Measurements from ENCODE around the gene IL6ST.
"Not testable (repeated sequence)": the region's sequence is repeated elsewhere in the genome, so short reads cannot be mapped to it uniquely, and the experiment has no call there.

IL6ST gene

DNA sequence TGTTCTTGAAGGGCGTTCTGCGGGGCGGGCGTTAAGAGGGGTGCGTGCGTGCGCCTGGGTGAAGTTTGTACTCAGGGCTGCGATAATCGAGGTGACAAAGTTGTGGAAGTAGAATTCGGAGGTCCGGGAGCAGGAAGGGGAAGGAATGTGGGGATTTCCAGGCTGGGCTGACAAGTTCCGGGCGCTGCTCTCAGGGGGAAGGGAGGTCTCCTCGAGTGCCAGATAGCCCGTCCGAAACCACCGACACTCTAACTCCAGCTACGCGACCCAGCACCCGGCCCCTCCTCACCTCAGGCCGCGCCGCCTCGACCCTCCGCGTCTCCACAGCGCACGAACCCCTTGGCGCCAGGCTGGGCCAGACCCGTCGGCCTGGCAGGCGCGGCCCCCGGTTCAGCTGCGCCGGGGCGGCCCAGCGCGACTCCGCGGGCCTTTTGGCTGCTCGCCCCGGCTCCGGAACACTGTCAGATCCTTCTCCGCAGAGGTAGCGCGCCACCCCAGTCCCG lies at the start of gene IL6ST:
IL6ST (minus strand) TSS at position 469 of the 503 bp plus-strand sequence. CDS start 18,685 bp downstream, outside the sequence.
- DNase-seq, result no peak

DNA sequence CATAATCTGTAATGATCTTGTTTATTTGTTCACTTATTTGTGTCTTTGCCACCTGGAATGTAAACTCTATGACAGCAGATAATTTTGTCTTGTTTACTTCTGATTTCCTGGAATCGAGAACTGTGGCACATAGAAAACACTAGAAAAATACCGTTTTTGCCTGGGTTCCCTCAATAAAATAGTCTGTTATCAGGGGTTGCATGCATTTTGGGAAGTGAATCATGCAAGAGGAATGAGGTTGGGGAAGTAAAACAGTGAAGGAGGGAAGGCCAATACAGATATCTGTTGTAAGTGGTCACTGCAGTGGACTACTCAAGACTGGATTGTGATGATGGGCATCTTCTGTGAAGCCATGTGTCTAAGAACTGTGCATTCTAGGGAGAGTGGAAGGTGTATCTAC lies 45.2 kb upstream of the IL6ST start:
- no peak for DNase-seq

DNA sequence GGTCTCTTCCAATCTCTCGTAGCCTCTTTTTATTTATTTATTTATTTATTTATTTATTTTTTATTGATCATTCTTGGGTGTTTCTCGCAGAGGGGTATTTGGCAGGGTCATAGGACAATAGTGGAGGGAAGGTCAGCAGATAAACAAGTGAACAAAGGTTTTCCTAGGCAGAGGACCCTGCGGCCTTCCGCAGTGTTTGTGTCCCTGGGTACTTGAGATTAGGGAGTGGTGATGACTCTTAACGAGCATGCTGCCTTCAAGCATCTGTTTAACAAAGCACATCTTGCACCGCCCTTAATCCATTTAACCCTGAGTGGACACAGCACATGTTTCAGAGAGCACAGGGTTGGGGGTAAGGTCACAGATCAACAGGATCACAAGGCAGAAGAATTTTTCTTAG lies 43.4 kb upstream of the IL6ST start:
- DNase-seq, result not testable (repeated sequence)

DNA sequence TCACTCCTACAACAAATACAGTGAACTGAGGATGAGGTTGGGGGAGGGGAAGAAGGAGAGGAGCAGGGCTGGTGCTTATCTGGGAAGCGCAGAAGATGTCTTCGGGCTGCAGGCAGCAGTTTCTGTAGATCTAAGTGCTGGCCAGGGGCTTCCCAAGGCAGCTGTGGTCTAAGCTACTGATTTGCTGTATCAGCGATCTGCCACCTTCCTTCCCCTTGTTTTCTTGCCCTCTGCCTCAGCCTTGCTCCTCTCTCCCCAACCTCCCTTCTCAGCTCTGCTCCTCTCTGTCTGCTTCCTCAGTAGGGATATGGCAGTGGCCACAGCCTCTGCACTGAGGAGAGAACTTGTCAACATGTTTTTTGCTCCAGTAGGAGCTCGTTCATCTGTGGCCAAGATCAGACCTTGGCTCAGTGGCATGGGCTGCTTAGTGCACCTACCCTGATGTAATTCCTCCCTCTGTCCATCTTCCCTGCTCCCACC lies 42.8 kb upstream of the IL6ST start:
- DNase-seq, result peak in 1 of 3 experiments; percentile 39

DNA sequence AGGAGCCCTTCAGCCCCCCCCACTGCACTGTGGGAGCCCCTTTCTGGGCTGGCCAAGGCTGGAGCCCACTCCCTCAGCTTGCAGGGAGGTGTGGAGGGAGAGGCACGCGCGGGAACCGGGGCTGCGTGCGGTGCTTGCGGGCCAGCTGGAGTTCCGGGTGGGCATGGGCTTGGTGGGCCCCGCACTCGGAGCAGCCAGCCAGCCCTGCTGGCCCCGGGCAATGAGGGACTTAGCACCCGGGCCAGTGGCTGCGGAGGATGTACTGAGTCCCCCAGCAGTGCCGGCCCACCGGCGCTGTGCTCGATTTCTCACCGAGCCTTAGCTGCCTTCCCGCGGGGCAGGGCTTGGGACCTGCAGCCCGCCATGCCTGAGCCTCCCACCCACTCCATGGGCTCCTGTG lies 40.6 kb upstream of the IL6ST start:
- DNase-seq, result not testable (repeated sequence)

DNA sequence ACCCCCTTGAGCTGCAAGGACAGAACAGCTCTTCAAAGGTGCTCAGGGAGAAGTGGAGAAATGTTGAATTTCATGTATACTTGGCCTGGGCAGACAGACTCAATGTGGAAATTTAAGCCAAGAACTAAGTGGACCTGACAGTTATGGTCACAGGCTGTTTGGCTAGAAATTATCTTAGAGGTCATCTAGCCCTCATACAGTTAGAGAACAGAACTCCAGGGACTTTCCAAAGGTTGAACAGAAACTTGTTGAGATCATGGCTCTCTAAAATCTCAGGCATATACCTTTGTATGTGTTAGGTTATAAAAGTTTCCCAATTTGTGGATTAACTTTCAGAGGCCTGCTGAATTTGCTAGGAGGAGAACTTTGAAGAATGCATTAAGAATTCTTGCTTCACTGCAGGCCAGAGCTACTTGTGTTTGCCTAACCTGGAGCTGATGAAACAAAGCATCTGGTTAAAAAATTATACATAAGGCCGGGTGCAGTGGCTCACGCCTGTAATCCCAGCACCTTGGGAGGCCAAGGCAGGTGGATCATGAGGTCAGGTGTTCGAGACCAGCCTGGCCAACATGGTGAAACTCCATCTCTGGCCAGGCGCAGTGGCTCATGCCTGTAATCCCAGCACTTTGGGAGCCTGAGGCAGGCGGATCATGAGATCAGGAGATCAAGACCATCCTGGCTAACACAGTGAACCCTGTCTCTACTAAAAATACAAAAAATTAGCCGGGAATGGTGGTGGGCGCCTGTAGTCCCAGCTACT lies 35.3 kb upstream of the IL6ST start:
- not testable (repeated sequence) for DNase-seq

DNA sequence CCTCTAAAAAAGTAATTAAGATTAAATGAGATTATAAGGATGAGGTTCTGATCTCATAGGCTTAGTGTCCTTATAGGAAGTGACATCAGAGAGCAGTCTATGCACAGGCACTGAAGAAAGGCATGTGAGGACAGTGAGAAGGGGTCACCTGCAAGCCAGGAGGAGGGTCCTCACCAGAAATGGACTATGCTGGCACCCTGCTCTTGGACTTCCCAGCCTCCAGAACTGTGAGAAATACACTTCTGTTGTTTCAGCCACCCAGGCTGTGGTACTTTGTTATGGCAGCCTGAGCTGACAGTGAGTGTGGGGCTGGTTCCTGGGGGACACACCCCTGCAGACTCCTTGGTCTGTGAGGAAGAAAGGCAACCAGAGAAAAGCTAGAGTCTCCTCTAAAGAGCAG lies 34.7 kb upstream of the IL6ST start:
- no peak for DNase-seq

DNA sequence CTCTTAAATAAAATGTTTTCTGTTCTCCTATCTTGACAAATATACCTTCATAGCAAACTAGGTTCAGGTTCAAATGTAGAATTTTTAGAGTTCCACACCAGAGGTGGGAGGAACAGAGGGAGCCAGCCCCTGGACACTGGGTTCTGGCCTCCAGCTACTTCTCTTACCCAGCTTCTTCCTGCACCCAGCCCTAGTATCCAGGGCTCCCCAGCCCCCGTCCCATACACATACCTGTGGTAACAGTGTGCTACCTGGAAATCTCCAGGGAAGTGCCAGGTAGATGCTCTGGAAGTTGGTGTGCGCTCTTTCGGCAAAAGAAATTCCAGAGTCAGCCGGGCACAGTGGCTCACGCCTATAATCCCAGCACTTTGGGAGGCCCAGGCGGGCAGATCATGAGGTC lies 33.9 kb upstream of the IL6ST start:
- DNase-seq, result no peak

DNA sequence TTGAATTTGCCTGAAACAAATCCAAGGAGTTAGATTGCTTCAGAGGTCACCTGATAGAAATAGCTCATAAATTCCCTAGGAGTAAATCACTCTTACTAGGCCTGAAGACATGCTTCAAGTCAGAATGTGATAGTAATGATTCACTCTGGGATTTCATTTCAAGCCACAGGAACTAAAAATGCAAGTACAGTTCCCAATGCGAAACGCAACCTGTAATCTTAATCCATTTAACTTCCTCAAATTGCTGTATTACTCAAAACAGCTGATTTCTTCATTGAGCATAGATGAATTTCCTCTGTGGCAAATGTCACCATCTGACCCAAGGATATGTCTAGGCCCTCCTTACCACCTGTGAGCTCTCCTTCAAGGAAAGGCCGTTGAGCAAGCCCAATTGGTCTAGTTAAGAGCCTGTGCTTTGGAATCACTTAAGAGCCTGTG lies 32.1 kb upstream of the IL6ST start:
- no peak for DNase-seq

DNA sequence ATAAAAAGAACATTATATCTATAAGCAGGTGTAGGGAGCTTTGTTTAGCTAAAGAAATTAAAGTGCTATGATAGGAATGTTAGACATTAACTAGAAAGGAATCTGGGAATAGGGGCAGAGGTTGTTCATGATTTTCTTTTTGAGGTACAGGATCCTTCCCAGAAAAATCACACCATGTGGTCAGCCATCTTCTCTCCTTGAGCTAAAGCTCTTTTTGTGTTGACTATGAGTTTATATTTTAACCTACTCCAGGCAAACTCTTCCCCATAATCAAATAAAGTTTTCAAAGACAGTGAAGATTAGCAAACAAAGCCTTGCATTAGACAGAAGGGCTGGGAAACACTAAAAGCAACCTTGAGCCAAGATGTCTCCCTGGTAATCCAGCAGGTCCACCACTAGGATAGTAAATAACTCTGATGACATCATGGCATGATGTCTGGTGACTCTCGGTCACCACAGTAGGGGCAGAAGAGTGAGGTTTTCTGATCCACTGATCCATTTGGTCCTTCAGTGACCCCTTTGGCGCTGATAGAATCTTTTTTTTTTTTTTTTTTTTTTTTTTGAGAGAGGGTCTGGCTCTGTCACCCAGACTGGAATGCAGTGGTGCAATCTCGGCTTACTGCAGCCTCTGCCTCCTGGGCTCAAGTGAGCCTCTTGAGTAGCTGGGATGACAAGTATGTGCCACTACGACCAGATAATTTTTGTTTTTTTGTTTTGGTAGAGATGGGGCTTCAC lies 30.6 kb upstream of the IL6ST start:
- DNase-seq, result no peak

DNA sequence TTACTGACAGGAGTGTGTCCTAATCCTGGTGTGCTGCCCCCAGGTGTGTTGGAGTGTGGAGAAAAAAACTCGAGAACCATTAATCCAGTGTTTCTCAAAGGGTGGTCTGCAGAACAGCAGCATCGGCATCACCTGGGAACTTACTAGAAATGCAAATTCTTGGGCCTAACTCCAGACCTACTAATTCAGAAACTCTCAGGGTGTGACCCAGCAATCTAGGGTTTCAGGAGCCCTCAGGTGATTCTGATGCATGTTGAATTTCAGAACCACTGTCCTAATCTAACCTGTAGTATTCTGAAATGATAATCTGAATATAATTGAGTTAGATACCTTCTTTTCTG lies 30.0 kb upstream of the IL6ST start:
- DNase-seq, result no peak

DNA sequence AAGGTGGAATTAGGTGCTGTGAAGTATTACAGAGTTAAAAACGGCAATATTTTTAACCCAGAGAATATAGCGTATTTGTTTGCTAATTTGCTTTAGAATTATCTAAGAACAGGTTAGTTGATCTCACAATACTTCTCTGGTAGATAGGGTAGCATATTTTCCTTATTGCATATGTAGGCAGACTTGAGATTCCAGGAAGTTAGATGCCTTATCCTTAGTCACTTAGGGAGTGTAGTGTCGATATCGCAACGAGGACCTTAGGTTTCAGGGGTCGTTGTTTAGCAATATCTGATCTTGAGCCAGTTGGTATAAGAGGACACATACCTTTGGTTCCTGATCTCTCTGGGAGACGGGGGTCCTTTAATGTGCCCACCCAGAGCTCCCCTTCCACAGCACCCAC lies 28.5 kb upstream of the IL6ST start:
- DNase-seq, result no peak

DNA sequence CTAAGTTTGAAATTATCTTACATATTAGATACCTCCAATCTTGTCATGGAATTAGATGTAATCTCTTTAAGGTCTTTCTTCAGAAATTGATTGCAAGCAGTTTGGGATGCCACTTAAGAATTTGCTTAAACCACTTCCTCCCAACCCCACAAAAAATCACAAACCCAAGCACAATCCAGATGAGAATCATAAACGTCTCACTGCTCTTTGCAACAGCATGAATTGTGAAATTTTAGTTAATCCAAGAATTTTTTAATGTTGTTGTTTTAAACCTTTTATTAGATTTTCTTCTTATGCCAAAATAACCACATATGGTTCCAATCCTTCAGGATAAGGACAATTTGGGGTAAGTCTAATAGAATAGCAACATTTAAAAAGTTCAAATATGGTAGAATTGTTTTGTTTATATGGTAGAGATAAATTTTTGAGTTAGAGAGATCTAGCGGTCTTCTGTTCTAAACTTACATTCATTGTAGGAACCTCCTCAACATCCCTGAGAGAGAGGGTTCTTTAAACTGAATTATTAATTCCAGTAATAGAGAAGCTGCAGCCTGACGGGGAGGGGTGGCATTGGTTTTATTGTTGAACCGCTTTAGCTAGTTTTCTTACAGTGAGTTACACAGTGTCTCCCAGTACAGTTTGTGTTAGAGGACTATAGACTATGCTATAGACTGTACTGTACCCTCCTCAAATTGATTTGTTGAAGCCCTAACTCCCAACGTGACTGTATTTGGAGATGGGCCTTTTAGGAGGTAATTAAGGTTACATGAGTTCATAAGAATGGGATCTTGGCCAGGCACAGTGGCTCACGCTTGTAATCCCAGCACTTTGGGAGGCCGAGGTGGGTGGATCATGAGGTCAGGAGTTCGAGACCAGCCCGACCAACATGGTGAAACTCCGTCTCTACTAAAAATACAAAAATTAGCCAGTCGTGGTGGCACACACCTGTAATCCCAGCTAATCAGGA lies 24.8 kb upstream of the IL6ST start:
- no peak for DNase-seq

DNA sequence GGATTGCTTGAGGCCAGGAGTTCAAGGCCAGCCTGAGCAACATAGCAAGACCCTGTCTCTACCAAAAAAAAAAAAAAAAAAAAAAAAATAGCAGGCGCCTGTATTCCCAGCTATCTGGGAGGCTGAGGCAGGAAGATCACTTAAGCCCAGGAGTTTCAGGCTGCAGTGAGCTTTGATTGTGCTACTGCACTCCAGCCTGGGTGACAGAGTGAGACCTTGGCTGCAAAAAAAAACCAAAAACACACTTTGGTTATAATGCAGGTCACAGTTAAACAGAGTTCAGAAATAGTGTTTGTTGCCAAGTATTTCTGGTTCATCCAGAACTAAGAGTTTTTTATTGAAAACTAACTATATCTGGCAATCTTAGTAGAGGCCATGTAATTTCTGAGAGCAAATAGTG lies 24.1 kb upstream of the IL6ST start:
- no peak for DNase-seq

DNA sequence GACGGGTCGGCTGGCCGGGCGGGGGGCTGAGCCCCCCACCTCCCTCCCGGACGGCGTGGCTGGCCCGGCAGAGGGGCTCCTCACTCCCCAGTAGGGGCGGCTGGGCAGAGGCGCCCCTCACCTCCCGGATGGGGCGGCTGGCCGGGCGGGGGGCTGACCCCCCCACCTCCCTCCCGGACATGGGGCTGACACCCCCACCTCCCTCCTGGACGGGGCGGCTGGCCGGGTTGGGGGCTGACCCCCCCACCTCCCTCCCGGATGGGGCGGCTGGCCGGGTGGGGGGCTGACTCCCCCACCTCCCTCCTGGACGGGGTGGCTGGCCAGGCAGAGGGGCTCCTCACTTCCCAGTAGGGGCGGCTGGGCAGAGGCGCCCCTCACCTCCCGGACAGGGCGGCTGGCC lies 19.9 kb upstream of the IL6ST start:
- not testable (repeated sequence) for DNase-seq

DNA sequence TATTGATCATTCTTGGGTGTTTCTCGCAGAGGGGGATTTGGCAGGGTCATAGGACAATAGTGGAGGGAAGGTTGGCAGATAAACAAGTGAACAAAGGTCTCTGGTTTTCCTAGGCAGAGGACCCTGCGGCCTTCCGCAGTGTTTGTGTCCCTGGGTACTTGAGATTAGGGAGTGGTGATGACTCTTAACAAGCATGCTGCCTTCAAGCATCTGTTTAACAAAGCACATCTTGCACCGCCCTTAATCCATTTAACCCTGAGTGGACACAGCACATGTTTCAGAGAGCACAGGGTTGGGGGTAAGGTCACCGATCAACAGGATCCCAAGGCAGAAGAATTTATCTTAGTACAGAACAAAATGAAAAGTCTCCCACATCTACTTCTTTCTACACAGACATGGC lies 19.2 kb upstream of the IL6ST start:
- not testable (repeated sequence) for DNase-seq

DNA sequence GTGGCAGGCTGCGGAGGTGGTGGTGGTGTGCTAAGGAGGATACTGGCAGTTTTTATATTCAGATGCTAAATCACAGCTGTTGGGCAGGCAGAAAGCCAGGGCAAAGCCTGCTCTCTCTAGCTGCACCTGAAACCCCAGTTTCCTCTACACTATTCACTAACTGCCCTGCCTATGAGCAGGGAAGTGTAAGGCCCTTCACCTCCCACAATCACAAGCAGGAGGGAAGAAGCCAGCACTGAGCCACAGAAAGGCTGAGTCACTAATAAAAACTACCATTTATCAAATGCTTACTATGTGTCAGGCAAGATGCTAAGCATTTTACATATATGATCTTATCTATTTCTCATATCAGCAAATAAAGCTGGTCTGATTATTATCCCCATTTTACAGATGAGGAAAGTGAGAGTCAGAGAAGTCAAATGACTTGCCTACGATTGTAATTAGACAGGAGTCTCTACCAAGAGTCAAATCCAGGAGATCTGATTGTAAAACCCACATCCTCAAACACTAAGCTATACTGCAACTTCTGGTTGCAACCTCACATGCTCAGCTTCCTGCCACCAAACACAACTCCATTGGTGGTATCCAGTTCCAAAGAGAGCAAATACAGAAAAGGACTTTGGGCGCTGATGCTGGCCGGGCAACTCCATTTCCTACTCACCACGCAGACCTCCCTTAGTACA lies 17.7 kb upstream of the IL6ST start:
- DNase-seq, result no peak

DNA sequence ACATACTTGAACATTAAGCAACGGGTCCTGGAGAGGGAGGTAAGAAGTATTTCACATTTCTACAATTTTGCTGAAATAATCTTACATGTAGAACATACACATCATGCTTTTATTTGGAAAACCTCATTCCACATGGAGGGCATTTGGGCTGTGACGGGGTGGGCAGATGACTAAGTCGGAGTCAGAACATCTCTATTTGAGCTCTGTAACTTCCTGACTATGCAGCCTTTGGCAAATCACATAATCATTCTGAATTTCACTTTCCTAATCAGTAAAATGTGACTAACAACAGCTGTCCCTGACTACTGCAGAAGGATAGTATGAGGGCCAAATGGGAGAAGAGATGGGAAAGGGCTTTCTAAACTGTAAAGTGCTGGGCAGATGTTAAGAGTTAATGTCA lies 17.1 kb upstream of the IL6ST start:
- DNase-seq, result no peak

DNA sequence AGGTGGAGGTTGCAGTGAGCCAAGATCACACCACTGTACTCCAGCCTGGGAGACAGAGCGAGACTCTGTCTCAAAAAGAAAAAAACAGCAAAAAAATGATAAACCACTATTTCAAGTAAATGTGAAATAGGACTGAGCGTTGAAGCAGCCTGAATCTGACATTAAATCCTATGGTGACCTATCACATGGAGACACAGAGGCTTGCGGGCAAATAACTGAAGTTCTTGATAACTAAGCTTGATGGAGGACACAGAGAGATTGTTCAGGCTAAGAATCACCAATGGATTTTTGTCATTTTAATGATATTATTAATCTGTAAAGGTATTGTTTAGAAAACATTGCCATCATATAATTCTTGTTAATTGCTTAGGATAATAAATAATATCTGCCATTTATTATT lies 15.7 kb upstream of the IL6ST start:
- no peak for DNase-seq

DNA sequence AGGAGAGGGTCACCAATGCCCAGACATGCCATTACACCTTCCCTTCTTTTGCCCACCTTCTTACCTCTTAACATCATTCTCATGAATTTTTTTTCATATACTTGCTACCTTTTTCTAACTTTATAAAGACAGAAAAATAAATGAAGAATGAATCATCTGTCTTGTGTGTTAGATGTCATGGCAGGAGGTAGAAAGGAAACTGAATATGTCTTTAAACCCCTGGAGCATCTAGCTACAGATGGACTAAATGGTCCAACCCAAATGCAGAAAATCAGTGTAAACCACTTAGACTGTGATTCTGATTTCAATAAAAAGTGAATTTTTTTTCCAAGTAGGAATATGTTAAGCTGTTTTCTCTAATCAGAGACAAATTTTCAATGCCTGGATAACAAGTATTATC lies 11.8 kb upstream of the IL6ST start:
- no peak for DNase-seq

DNA sequence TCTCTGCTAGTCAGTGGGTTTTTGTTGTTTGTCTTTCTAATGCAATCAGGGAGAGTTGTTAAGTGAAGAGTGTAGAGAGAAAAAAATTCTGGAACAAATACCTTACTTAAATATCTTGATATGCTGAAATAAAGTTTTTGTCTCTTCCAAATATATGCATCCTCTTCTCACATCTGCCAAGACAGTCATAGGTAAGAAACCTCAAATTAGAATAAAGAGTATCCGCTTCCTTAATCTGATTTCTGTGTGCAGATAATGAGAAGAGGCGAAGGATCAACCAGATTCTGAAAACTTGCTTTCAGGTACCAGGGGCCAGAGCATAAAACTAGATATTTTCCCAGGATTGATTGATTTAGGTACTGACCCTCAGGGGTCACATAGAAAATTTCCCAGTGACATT lies 11.3 kb upstream of the IL6ST start:
- no peak for DNase-seq

DNA sequence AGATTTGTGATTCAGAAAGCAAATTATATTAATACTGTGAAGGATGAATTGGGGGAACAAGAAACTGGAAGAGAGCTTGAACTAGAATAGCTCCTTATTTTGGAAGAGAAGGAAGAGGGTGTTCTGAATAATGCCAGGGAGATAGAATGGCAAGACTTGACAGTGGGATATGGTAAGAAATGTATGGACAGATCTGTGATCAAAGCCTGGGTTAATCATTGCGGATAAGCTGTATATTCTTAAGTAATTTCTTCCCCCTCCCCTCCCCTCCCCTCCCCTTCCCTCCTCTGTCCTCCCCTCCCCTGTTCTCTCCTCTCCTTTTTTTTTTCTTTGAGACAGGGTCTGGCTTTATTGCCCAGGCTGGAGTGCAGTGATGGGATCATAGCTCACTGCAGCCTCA lies 10.1 kb upstream of the IL6ST start:
- no peak for DNase-seq

Measured in NCI-H1417 (cell line).